Dermis blood vessel endothelial cell (primary cell): ENCODE measurements around the gene LRRC37A3. TPM values are rescaled to one million over a fixed set of nuclear protein-coding genes. Genes with fewer than 3 reads are reported as not detected.
"Not testable (repeated sequence)": the region's sequence is repeated elsewhere in the genome, so short reads cannot be mapped to it uniquely, and the experiment has no call there.

ENCODE experiments used
- DNase-seq: peaks from one replicate; pipeline ENCODE4 v3.0.0; 2010
- total RNA-seq: library from RNA; depleted of rRNA; stranded (reverse); fragments of >200 nt; gene quantifications from 2 replicates; pipeline ENCODE4 v1.2.3, GENCODE V29; 2014

The LRRC37A3 gene
- 3.9 and 4.1 TPM in 2 replicates for total RNA-seq

DNA sequence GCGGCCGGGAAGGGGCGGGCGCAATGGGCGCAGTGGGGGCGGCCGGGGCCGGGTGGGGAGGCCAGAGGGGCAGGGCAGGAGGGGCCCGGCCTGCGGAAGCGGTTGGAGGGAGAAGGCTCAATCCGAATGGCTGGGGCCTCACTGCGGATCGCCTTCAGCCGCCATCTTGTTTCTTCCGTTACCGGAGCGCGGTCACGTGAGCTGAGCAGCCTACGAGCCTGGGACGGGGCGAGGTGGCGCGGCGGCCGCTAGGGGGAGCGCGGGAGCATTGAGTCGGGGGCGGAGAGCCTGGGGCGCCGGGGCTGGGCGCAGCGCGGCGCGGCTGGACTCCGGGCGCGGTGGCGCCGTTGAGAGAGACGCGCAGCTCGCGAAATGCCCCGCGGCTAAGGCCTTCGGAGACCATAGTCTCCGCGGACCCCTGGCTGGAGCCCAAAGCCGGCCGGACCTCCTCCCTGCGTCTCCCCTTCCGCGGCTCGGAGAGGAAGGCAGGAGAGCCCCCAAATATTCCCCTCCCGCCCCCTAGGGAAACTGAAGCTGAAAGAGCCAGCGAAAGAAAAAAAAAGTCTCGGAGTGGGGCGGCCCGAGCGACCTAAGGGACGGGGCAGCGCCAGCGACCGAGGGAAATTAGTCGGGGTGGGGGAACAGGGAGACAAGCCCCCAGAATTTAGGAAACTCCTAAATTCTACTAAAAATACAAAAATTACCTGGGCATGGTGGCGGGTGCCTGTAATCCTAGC lies at the start of gene LRRC37A3:
TSS of gene LRRC37A3 (minus strand) at position 190 of the 737 bp plus-strand sequence. CDS start 22,221 bp downstream, outside the sequence.
- DNase-seq: peak; percentile 98

DNA sequence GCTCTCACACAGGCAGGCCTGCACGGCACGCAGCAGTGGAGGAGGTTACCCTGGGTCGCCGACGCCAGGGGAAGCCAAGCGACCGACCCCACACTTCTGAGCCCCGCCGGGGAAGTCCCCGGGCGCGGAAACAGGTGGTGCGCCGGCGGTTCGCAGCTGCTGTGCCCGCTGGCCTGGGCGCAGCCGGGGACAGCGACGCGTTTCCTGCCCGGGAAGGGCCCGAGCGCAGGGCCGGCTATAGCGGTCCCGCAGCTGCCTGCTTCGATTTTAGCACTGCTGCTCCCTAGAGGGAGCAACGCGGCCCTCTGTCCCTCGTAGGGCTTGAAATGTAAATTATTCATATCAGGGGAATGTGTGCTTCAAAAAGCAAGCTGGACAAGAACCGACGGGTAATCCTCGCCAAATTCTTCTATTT lies 46.6 kb upstream of the LRRC37A3 start:
- DNase-seq: peak; percentile 83

DNA sequence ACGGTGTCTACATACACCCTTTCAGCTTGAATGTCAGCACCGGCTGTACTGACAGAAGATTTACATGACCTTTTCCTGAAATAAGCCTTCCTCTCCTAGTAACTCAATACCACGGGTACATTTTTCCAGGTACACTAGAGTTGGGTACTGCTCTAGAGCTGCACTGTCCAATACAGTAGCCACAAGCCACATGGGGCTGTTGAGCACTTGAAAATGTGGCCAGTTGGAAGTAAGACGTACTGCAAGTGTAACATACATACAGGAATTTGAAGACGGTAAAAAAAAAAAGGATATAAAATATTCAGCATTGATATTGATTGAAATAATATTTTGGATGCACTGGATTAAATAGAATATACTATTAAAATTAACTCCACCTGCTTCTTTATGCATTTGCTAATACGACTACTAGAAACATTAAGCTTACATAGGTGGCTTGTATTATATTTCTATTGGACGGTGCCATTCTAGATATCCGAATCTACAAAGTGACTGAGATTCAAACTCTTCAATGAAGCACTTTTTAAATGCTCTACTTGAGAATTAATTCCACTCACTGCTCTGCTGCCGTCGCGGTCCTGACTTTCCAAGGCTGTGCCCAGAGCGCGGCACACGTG lies 46.1 kb upstream of the LRRC37A3 start:
- DNase-seq: not testable (repeated sequence)

DNA sequence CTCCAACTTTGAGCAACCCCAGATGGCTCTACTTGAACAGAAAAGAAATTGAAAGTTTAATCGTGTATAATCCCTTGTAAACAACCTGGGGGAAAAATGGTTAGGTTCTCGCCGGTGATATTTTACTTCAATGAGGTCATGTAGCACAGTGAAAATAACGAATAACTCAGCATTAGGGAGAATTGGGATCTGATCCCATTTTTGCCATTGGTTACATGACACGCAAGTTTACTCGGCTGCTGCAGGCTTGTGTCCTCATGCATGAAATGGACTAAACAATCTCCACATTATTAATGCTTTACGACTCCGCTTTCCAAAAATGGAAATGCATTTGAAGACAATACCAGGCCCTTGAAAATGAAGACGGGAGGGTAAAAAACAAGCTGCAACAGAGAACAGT lies 45.5 kb upstream of the LRRC37A3 start:
- DNase-seq: no peak

DNA sequence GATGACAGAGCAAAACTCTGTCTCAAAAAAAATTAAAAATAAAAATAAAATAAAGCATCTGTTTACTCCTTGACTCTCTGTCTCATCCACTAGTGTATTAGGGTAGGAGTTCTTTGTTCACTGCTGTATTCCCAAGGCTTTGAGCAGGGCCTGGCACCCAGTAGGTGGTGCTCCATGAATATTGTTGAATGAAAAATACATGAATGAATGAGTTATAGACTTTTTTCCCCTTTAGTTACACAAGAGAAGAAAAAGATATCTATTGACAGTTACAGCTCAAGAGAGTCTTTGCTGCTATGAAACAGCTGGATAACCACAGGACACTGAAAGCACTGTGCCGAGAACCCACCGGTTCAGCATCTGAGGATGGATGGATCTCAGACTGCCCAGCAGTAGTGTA lies 44.5 kb upstream of the LRRC37A3 start:
- not testable (repeated sequence) for DNase-seq

DNA sequence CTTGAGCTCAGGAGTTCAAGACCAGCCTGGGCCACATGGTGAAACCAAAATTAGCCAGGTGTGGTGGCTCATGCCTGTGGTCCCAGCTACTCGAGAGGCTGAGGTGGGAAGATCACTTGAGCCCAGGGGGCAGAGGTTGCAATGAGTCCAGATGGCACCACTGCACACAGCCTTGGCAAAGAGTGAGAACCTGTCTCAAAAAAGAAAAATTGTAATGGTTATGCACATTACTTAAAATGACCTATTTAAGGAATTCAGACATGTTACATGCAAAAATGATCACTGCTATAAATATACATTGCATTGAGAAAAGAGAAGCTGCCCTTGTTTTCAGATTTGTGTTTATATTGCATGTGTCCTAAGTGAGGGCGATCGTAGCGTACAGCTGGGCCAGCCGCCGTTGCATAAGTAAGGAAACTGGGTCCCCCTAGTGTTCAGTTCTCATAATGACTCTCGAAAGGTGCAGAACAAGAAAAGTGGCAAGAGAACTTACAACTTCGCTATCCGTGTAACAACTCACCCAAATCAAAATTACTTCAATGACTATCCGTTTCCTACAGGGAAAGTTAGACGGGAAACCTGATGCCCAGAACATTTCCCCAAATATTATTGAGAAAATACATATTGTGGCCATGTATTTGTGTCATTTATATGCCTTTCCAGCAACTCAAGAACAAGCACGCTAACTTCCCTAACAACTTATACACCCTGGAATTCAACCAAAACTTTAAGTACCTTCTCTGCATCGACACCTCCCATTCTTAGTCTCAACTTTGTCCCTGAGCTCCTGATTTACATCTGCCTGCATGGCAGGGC lies 42.5 kb upstream of the LRRC37A3 start:
- peak; percentile 68 for DNase-seq

DNA sequence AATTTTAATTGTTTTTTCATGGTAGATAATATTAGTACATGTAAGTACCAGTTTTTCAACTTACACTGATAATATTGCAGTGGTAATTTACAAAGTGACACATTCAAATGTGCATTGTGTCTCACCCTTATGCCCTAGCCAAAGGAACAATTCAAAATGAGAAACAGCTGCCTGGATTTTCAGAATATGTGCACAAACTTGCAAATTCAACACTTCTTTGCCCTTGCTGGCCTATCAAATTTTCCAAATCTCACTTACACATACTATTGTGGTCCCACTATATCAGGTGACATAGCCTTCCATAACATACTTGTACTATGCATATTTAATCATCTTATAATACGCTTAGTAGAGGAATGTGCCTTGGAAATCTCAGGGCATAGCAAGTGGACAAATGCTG lies 32.6 kb upstream of the LRRC37A3 start:
- DNase-seq: no peak

DNA sequence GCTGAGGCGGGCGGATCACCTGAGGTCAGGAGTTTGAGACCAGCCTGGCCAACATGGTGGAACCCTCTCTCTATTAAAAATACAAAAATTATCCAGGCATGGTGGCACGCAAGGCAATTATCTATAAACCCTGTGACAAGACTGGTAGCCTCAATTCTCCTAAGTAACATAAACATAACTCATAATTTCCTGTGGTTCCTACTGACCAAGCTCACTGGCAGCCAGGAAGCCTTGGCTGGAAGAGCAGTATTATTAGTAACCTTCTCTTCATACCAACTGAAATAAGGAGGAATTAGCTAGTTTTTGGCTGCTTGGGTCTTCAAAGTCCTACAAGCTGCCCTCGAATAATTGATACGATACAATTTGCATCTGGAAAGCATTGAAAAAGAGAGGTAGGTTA lies 31.6 kb upstream of the LRRC37A3 start:
- peak; percentile 65 for DNase-seq

DNA sequence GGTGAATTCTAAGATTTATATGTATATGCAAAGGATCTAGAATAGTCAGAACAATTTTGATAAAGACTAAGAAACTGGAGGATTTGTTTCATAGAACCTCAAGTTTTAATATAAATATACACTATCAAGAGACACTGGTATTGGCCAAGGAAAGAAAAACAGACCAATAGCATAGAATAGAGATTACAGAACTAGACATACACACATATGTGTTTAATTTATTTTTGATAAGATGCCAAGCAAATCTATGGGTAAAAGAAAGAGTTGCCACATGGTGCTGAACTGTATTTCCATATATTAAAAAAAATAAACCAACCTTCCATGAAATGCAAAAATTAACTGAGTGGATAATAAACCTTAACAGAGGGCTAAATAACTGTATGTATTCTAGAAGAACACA lies 27.9 kb upstream of the LRRC37A3 start:
- no peak for DNase-seq

DNA sequence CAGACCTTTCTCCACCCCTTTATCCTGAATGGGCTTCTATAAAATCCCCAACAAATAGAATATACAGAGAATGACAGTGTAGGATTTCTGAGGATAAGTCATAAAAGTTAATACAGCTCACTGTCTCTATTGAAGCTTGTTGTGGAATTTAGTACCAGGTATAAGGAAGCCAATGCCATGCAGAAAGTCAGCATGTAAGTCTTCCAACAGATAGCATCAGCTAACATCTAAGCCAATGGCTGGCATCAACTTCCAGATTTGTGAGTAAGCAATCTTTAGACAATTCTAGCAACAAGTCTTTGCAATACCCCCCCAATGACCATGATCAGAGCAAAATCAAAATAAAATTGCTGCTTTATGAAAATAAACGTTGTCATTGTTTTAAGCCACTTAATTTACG lies 22.5 kb upstream of the LRRC37A3 start:
- no peak for DNase-seq

DNA sequence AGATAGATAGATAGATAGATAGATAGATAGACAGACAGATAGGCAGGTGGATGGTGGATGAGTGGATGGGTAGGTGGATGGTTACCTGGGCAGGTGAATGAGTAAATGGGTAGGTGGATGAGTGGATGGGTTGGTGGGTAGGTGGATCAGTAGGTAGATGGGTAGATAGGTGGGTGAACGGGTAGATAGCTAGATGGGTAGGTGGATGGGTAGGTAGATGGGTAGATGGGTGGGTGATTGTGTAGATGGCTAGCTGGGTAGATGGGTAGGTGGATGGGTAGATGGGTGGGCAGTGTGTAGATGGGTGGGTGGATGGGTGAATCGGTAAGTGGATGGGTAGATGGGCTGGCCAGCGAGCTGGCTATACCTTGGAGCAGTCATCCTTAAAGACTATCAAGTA lies 21.8 kb upstream of the LRRC37A3 start:
- no peak for DNase-seq

DNA sequence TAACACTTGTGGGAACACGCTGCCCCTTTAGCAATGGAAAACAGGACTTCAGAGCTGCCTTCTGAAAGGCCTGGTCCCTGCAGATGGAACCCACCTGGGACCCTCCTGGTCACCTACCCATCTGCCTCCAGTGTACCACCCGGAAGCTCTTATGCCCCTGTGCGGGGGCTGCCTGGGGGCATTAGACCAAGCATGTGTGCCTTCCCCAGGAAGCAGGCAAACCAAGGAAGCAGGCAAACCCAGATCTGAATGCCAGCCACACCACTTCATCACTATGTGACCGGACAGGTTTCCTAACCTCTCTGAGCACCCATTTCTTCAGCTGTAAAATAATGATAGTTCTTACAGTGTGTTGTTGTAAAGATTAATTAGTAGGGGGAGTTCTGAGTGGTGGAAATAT lies 20.8 kb upstream of the LRRC37A3 start:
- no peak for DNase-seq

DNA sequence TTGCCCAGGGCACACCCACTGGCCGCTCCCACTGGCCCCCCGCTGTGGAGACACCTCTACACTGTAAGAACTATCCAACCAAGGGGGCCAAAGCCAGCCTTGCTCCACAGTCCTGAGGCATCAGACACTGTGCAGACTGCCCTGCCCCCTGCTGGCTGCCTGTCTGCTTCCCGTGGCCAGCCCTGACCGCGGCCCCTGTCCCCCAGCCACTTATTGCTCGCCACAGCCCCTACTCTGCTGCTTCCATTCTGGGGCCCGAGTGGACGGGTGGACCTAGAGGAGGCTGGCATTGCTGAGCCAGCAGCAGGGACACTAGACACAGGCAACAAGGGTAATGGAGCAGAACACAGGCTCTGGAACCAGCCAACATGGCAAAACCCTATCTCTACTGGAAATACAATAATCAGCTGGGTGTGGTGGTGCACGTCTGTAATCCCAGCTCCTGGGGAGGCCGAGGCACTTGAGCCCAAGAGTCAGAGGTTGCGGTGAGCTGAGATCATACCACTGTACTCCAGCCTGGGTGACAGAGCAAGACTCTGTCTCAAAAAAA lies 19.7 kb upstream of the LRRC37A3 start:
- DNase-seq: peak; percentile 74

DNA sequence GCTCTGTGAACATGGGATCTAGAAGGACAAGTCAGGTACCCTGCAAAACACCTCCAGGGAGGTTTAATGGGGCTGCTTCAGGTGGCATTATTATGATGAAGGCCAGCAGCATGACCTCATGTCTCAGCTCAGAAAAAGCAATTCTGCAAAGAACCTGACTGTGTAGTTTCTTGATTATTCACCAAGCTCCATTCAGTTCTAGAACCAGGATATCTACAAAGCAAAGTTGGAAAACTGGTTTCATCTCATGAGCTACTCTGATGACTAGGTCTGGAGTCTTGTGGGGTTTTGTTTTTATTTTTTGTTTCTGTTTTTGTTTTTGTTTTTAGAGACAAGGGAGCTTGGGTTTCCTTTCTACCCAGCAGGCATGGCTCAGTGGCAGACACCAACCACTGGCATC lies 19.0 kb upstream of the LRRC37A3 start:
- DNase-seq: no peak

DNA sequence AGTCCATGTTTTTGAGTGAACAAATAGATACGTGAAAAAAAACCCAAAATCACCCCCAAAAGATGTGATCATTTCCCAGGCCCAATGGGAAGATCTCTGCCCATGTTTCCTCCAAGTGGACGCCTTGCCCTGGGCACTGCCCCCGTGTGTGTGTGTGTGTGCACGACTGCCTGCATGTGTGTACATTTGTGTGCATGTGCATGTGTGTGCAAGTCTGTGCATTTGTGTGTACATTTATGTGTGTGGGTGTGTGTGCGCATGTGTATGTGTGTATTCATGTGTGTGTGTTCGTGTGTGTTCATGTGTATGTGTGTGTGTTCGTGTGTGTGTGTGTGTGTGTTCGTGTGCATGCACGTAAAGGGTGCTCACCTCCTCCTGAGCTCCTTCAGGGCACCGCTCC lies 16.8 kb upstream of the LRRC37A3 start:
- DNase-seq: no peak

DNA sequence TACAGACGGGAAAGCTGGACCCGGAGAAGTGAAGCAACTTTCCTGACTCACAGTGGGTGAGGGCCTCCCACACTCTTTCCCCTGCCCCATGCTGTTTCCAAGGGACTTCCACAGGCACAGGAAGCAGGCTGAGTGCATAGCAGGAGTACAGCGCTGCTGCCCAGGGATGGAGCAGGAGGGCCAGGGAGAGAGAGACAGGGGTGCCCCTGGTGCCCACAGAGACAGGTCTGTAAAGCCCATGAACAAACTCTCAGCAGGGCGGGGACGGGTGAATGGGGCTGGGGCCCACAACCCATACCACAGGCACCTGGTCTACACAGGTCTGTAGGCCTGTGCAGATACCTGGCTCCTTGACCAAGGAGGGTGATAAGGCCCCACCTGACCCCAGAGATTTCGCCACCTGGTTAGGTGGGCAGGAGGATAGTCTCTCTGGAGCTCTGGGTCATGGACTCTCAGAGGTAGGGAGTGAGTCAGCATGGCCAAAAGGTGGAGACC lies 15.1 kb upstream of the LRRC37A3 start:
- not testable (repeated sequence) for DNase-seq

DNA sequence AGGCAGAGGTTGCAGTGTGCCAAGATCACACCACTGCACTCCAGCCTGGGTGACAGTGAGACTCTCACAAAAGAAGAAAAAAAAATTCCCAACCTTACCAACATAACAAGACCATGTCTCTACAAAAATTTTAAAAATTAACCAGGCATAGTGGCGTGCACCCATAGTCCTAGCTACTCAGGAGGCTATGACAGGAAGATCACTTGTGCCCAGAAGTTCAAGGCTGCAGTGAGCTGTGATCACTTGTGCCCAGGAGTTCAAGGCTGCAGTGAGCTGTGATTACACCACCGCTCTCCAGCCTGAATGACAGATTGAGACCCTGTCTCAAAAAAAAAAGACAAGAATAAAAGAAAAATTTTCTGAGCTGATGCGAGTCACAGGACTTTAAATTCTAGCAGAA lies 13.6 kb upstream of the LRRC37A3 start:
- DNase-seq: not testable (repeated sequence)

DNA sequence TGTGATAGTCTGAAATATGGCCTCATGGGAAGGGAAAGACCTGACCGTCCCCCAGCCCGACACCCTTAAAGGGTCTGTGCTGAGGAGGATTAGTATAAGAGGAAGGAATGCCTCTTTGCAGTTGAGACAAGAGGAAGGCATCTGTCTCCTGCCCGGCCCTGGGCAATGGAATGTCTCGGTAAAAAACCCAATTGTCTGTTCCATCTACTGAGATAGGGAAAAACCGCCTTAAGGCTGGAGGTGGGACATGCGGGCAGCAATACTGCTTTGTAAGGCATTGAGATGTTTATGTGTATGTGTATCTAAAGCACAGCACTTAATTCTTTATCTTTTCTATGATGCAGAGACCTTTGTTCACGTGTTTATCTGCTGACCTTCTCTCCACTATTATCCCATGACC lies 11.1 kb upstream of the LRRC37A3 start:
- DNase-seq: not testable (repeated sequence)

DNA sequence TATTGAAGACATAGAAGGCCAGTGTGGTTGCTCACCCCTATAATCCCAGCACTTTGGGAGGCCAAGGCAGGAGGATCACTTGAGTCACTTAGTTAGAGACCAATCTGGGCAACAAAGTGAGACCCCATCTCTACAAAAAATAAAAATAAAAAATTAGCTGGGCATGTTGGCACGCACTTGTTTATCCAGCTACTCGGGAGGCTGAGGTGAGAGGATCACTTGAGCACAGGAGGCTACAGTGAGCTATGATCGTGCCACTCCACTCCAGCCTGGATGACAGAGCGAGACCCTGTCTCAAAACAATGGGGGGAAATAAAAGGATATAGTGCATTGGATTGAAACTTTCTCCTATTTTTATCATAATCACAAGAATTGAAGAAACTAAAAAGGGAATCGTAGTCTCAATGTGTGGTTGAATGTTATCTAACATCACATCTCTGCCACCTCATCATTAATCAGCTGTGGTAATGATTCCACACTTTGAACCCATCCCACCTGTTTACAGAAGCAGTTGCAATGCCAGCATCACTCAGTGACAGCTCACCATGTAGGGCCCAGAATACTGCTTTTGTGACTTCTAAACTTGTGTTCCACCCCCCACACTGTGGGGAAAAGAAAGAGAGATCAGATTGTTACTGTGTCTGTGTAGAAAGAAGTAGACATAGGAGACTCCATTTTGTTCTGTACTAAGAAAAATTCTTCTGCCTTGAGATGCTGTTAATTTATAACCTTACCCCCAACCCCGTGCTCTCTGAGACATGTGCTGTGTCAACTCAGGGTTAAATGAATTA lies 10.3 kb upstream of the LRRC37A3 start:
- DNase-seq: not testable (repeated sequence)

DNA sequence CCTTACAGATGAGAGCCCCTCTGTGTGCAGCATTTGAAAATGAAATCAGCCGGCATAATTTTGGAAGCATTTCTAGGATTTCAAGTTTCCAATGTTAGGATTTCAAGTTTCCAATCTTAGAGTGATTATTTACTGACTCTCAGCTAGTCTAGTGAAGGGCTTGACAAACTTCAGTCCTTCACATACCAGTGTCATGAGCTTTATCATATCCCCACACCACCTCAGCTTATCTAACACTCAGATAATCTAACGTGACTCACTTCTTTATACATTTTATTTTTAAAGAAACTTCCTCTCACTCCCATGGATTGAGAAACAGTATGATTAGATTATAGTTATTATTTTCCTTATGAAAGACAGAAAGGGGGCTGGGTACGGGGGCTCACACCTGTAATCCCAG lies 9.4 kb upstream of the LRRC37A3 start:
- not testable (repeated sequence) for DNase-seq

DNA sequence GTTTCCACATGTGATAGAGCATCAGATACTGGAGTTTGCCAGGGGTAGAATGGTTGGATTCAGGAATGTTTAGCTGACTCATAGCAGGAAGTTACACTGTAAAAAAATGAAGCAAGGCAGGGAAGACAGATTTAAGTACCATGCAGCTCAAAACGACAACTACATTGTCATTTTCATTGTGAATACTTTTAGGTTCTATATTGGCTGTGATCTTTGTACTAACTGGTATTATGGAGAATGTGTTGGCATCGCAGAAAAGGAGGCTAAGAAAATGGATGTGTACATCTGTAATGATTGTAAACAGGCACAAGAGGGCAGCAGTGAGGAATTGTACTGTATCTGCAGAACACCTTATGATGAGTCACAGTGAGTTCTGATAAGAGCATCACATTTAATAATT lies 8.2 kb upstream of the LRRC37A3 start:
- peak; percentile 82 for DNase-seq

DNA sequence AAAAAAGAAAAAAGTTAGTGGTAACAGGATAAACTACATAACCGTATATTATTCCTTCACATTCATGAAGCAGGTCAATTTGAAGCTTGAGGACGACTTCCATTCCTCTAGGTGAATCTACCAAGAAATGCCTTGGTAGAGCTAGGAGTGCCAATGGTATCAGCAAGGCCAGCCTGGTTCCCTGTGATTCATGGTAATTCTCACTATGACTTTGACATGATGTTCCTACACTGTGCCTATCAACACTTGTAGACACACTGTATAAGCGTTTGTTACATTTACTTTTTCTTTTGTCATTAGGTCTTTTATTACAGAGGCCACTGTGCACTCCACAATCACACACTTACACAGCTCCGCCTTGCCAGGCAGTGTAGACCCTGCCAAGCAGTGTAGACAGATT lies 7.2 kb upstream of the LRRC37A3 start:
- not testable (repeated sequence) for DNase-seq
